Gastrocnemius medialis (tissue), 4 donors: ENCODE data around the gene RIMBP2.

Experiments
- POLR2A ChIP-seq, 2 donors: fragments of 450-650 bp; IDR thresholded peaks; one replicate each; pipeline ENCODE4 v1.6.1; 2017; ENCODE audit warnings: antibody characterized with exemption in 2 of 2, mild to moderate bottlenecking in 2 of 2, moderate library complexity in 2 of 2
- TF ChIP-seq, protein P1 (sequence below), 5 experiments: fragments of 450-650 bp in 3 of 5; fragments of 200-600 bp in 2 of 5; sonication (generic) in 2 of 5; IDR thresholded peaks in 4 of 5; conservative IDR thresholded peaks in 1 of 5; 1 replicate in 4 of 5; 2 replicates in 1 of 5; pipeline ENCODE4 v1.5.1; 2016 to 2019; ENCODE audit warnings: antibody characterized with exemption in 5 of 5, mild to moderate bottlenecking in 3 of 5, moderate library complexity in 3 of 5

DNA sequence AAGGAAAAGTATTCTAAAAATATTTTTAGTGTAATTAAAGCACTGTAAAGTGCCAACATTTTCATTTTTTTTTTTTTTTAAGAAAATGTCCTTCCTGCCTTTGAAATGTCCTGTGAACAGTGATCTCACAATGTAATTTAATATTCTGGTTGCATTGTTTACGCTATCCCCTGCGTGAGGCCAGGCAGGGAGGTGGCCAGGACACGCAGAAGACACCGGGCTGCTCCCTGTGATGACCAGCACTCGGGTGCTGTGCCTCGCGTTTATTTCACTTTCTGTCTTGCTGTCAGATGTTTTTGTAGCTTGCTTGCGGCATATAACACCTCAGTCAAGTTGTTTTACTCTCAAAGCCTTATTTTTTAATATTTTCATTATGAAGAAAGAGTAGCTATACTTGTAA lies 359.9 kb downstream of the RIMBP2 start:
- TF ChIP-seq, protein P1, sequence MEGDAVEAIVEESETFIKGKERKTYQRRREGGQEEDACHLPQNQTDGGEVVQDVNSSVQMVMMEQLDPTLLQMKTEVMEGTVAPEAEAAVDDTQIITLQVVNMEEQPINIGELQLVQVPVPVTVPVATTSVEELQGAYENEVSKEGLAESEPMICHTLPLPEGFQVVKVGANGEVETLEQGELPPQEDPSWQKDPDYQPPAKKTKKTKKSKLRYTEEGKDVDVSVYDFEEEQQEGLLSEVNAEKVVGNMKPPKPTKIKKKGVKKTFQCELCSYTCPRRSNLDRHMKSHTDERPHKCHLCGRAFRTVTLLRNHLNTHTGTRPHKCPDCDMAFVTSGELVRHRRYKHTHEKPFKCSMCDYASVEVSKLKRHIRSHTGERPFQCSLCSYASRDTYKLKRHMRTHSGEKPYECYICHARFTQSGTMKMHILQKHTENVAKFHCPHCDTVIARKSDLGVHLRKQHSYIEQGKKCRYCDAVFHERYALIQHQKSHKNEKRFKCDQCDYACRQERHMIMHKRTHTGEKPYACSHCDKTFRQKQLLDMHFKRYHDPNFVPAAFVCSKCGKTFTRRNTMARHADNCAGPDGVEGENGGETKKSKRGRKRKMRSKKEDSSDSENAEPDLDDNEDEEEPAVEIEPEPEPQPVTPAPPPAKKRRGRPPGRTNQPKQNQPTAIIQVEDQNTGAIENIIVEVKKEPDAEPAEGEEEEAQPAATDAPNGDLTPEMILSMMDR (IDR thresholded peaks at IDR 0.05 in 4 of 5, conservative IDR thresholded peaks at IDR 0.05 in 1 of 5): no peak
- no peak for TF ChIP-seq POLR2A (IDR thresholded peaks at IDR 0.05)
